ENCODE measurements around the gene HOXD13. TPM values are rescaled to one million over a fixed set of nuclear protein-coding genes. Genes with fewer than 3 reads are reported as not detected.

HOXD13 gene
- total and polyA plus RNA-seq, 2 donors (not counting 1 experiment from before 2014, with no cell fraction given), result not detected

DNA sequence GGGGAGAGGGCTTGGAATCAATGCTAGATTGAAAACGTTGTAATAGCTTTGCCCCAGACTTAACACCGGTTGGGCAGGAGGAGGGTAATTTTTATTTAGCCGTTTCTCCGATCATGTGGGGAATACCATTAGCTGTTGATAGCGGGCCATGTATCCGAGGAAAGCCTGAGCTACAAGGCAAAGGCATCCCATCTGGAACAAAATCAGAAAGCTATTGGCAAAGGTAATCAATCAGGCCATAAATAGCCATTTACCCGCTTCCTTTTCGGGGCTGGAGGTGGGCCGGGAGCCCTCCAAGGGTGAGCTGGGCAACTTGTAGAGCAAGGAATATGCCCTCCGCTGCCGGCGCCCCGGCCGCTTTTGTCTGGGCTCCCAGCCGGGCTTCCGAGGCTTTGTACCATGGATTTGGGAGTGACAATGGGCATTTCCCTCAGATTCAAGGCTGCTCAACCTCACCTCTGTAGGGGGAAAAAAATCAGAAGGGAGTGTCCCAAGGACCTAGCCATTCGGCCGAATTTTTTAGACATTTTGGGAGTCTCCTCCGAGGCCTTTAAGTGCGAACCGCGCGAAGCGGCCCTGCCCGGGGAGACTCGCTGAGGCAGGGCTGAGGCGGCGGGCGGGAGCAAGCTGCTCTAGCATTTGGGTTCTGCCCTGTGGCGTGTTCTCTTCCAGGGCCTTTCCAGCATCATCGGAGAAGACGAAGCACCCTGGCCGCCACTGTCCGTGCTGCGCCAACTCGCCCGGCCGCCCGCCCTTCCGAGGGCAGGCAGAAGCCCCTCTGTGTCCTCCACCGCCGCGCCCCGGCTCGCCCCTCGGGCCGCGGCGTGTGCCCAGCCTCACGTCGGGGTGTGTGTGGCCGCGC lies 28.9 kb downstream of the HOXD13 start:
- Histone ChIP-seq H3K9me3 (ENCODE audit: control insufficient read depth, insufficient read depth, low read depth, low read length) (no peaks in the 10 kb centered on the region), H4K20me1 (ENCODE audit: control insufficient read depth, extremely low read depth, insufficient read depth, low read length) (no peaks in the 10 kb centered on the region), H3K9ac (ENCODE audit: insufficient read depth, low read length) (no peak overlapping the region), H3K27ac (ENCODE audit: insufficient read depth, low read length) (no peak overlapping the region), H3K79me2 (ENCODE audit: control insufficient read depth, insufficient read depth, low read length) (no peaks in the 10 kb centered on the region), H2AFZ (ENCODE audit: low read length) (no peak overlapping the region), H3K36me3 (ENCODE audit: control insufficient read depth, insufficient read depth, low read length) (no peaks in the 10 kb centered on the region), H3K4me3 (replicated peaks in 1 of 4; ENCODE audit: control extremely low read depth in 1 of 4, insufficient read depth in 1 of 4, low read depth in 3 of 4, low read length in 4 of 4) (no peak overlapping the region), H3K27me3 (ENCODE audit: control insufficient read depth, insufficient read depth, low read length) (peaks cover 95% of the 10 kb centered on the region), H3K4me1 (ENCODE audit: control insufficient read depth, extremely low read depth, insufficient read depth, low read length) (no peaks in the 10 kb centered on the region), H3K4me2 (ENCODE audit: extremely low read depth, insufficient read depth, low read length) (no peak overlapping the region)
- no peak for DNase-seq (ENCODE audit: low read depth in 2 of 2)
- TF ChIP-seq, protein P1, sequence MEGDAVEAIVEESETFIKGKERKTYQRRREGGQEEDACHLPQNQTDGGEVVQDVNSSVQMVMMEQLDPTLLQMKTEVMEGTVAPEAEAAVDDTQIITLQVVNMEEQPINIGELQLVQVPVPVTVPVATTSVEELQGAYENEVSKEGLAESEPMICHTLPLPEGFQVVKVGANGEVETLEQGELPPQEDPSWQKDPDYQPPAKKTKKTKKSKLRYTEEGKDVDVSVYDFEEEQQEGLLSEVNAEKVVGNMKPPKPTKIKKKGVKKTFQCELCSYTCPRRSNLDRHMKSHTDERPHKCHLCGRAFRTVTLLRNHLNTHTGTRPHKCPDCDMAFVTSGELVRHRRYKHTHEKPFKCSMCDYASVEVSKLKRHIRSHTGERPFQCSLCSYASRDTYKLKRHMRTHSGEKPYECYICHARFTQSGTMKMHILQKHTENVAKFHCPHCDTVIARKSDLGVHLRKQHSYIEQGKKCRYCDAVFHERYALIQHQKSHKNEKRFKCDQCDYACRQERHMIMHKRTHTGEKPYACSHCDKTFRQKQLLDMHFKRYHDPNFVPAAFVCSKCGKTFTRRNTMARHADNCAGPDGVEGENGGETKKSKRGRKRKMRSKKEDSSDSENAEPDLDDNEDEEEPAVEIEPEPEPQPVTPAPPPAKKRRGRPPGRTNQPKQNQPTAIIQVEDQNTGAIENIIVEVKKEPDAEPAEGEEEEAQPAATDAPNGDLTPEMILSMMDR (conservative IDR thresholded peaks at IDR 0.05 in 1 of 2, IDR thresholded peaks at IDR 0.05 in 1 of 2; ENCODE audit: low read depth in 1 of 2, low read length in 2 of 2), result no peak
- peak; percentile 57 for TF ChIP-seq EZH2 (IDR thresholded peaks at IDR 0.05; ENCODE audit: low read length, missing control alignments)

DNA sequence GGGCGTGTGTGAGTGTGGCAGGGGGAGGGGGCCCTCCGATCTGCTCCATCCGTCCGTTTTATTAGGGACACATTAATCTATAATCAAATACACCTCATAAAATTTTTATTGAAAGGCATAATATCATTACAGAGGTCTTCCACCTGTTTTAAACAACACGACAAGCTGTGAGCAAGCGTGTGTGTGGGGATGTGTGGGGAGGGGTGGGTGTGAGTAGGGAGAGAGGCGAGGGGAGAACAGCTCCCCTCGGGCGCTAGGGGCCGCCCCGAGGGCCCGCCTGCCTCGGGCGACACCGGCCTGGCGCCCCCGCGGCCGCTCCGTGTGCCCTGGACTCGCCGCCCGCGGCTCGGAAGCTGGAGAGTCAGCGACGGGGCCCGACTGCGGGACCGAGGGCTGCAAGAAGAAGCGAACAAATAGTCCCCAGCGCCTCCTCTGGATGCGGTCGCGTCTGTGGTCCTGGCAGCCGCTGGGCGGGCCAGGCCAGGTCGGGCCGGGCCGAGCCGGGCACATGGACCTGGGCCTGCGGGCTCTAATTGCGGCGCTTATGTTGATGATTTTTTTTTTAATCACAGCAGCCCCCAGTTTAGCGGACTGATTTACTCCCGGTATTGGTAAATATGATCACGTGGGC lies 29.6 kb downstream of the HOXD13 start:
- Histone ChIP-seq H3K27me3 (ENCODE audit: control insufficient read depth, insufficient read depth, low read length) (peaks cover 89% of the 10 kb centered on the region), H2AFZ (ENCODE audit: low read length) (no peak overlapping the region), H3K4me3 (replicated peaks in 1 of 4; ENCODE audit: control extremely low read depth in 1 of 4, insufficient read depth in 1 of 4, low read depth in 3 of 4, low read length in 4 of 4) (no peak overlapping the region), H3K9me3 (ENCODE audit: control insufficient read depth, insufficient read depth, low read depth, low read length) (no peaks in the 10 kb centered on the region), H3K9ac (ENCODE audit: insufficient read depth, low read length) (no peak overlapping the region), H3K27ac (ENCODE audit: insufficient read depth, low read length) (no peak overlapping the region), H4K20me1 (ENCODE audit: control insufficient read depth, extremely low read depth, insufficient read depth, low read length) (no peaks in the 10 kb centered on the region), H3K4me1 (ENCODE audit: control insufficient read depth, extremely low read depth, insufficient read depth, low read length) (no peaks in the 10 kb centered on the region), H3K36me3 (ENCODE audit: control insufficient read depth, insufficient read depth, low read length) (no peaks in the 10 kb centered on the region), H3K4me2 (ENCODE audit: extremely low read depth, insufficient read depth, low read length) (no peak overlapping the region), H3K79me2 (ENCODE audit: control insufficient read depth, insufficient read depth, low read length) (no peaks in the 10 kb centered on the region)
- no peak for DNase-seq (ENCODE audit: low read depth in 2 of 2)
- TF ChIP-seq, protein P1 (conservative IDR thresholded peaks at IDR 0.05 in 1 of 2, IDR thresholded peaks at IDR 0.05 in 1 of 2; ENCODE audit: low read depth in 1 of 2, low read length in 2 of 2), result no peak
- TF ChIP-seq EZH2 (IDR thresholded peaks at IDR 0.05; ENCODE audit: low read length, missing control alignments), result no peak

DNA sequence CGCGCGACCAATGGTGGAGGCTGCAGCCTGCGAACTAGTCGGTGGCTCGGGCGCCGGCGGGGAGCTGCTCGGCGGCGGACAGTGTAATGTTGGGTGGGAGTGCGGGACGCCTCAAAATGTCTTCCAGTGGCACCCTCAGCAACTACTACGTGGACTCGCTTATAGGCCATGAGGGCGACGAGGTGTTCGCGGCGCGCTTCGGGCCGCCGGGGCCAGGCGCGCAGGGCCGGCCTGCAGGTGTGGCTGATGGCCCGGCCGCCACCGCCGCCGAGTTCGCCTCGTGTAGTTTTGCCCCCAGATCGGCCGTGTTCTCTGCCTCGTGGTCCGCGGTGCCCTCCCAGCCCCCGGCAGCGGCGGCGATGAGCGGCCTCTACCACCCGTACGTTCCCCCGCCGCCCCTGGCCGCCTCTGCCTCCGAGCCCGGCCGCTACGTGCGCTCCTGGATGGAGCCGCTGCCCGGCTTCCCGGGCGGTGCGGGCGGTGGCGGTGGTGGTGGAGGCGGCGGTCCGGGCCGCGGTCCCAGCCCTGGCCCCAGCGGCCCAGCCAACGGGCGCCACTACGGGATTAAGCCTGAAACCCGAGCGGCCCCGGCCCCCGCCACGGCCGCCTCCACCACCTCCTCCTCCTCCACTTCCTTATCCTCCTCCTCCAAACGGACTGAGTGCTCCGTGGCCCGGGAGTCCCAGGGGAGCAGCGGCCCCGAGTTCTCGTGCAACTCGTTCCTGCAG lies 30.3 kb downstream of the HOXD13 start, which contains the start of gene HOXD9:
TSS of gene HOXD9 (plus strand) at position 37 of the 728 bp plus-strand sequence. CDS start at position 87, 50 bp downstream.
- Histone ChIP-seq H3K79me2 (ENCODE audit: control insufficient read depth, insufficient read depth, low read length) (no peaks in the 10 kb centered on the region), H3K36me3 (ENCODE audit: control insufficient read depth, insufficient read depth, low read length) (no peaks in the 10 kb centered on the region), H3K27me3 (ENCODE audit: control insufficient read depth, insufficient read depth, low read length) (peaks cover 82% of the 10 kb centered on the region), H3K4me2 (ENCODE audit: extremely low read depth, insufficient read depth, low read length) (no peak within 1 kb of the TSS), H2AFZ (ENCODE audit: low read length) (no peak within 1 kb of the TSS), H4K20me1 (ENCODE audit: control insufficient read depth, extremely low read depth, insufficient read depth, low read length) (no peaks in the 10 kb centered on the region), H3K4me3 (replicated peaks in 1 of 4; ENCODE audit: control extremely low read depth in 1 of 4, insufficient read depth in 1 of 4, low read depth in 3 of 4, low read length in 4 of 4) (no peak within 1 kb of the TSS), H3K9me3 (ENCODE audit: control insufficient read depth, insufficient read depth, low read depth, low read length) (no peaks in the 10 kb centered on the region), H3K27ac (ENCODE audit: insufficient read depth, low read length) (no peak within 1 kb of the TSS), H3K4me1 (ENCODE audit: control insufficient read depth, extremely low read depth, insufficient read depth, low read length) (no peaks in the 10 kb centered on the region), H3K9ac (ENCODE audit: insufficient read depth, low read length) (no peak within 1 kb of the TSS)
- peak; percentile 77 for TF ChIP-seq EZH2 (IDR thresholded peaks at IDR 0.05; ENCODE audit: low read length, missing control alignments)
- TF ChIP-seq, protein P1 (conservative IDR thresholded peaks at IDR 0.05 in 1 of 2, IDR thresholded peaks at IDR 0.05 in 1 of 2; ENCODE audit: low read depth in 1 of 2, low read length in 2 of 2), result no peak
- DNase-seq (ENCODE audit: low read depth in 2 of 2), result no peak

Measured in fibroblast of lung (primary cell).